A673 (cell line): Measurements from ENCODE around the gene ALDH5A1.

Experiments used
- EZH2 ChIP-seq: fragments of 200-600 bp; sonication (generic); IDR thresholded peaks from 2 replicates; pipeline ENCODE4 v1.6.1; 2017; ENCODE audit warnings: borderline replicate concordance, low read depth, mild to moderate bottlenecking, mixed read lengths, antibody characterized with exemption, low read length; ENCODE audit not compliant: poor library complexity, severe bottlenecking
- TF ChIP-seq, protein P1 (sequence below): fragments of 300-800, 200-600 bp; sonication (generic); conservative IDR thresholded peaks from 2 replicates; pipeline ENCODE4 v1.5.1; 2017; ENCODE audit warnings: low read depth, mild to moderate bottlenecking, antibody characterized with exemption, low read length, moderate library complexity, mixed read lengths

DNA sequence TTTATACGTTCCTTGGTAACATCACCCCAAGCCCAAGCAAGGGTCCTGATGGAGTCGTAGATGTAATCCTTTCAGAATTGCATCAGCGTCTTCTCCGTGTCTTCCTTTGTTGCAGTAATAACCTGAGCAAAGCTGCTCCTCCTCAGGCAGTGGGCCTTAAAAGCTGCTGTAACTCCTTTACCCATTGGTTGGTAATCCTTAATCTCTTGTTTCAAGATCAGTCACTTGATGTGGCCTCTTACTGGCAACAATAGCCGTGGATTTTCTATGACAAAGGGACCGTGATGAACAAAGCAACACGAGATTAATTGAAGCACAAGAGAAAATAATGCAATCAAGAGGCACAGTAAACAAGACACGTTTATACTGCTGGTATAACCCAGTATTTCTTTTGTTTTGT lies 44.6 kb downstream of the ALDH5A1 start:
- TF ChIP-seq, protein P1, sequence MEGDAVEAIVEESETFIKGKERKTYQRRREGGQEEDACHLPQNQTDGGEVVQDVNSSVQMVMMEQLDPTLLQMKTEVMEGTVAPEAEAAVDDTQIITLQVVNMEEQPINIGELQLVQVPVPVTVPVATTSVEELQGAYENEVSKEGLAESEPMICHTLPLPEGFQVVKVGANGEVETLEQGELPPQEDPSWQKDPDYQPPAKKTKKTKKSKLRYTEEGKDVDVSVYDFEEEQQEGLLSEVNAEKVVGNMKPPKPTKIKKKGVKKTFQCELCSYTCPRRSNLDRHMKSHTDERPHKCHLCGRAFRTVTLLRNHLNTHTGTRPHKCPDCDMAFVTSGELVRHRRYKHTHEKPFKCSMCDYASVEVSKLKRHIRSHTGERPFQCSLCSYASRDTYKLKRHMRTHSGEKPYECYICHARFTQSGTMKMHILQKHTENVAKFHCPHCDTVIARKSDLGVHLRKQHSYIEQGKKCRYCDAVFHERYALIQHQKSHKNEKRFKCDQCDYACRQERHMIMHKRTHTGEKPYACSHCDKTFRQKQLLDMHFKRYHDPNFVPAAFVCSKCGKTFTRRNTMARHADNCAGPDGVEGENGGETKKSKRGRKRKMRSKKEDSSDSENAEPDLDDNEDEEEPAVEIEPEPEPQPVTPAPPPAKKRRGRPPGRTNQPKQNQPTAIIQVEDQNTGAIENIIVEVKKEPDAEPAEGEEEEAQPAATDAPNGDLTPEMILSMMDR: no peak
- no peak for TF ChIP-seq EZH2
